Measurements from ENCODE around the gene PWWP2B. TPM values are rescaled to one million over a fixed set of nuclear protein-coding genes. Genes with fewer than 3 reads are reported as not detected.

The PWWP2B gene
- total and polyA plus RNA-seq, 9 of the 15 experiments (the other 6 are each of a cell fraction or from before 2014, with no cell fraction given), result 0.07 to 9.2 (median 1.6) TPM; not detected in 1

DNA sequence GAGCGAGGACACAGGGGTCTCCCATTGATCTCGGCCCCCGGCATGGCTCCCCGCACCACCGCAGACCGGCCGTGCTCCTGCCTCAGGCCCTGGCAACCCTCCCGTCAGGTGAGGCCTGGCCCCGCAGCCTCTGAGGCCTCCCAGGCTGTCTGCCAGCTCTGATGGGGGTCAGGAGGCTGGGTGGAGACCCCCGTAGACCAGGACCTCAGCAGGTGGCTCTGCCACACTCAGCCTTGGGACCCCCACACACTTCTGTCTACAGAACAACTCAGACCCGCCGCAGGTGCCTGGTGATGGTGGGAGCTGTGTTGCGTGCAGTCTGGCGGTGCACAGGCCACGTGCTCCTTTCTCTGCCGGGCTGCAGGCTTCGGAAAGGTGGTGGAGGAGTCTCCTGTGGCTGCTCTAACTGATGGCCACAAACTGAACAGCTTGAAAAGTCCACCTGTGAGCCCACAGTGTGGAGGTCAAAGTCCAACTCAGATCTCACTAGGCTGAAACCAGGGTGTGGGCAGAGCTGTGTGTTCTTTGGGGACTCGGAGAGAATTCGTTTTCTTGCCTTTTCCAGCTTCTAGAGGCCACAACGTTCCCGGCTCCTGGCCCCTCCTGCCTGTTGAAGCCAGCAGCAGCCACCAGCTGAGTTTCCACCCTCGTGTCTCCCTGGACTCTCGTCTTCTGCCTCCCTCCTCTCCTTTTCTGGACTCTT lies 62.5 kb downstream of the PWWP2B start:
- Histone ChIP-seq H3K4me3 (no peak overlapping the region), H3K4me2 (ENCODE audit: insufficient read depth, low read length) (no peak overlapping the region), H3K27ac (ENCODE audit: extremely low read depth, low read depth, low read length) (no peak overlapping the region), H2AFZ (ENCODE audit: low read depth, low read length) (no peak overlapping the region), H3K9me3 (replicated peaks; ENCODE audit: control insufficient read depth, insufficient read depth, low read depth, low read length) (no peaks in the 10 kb centered on the region), H3K9ac (ENCODE audit: insufficient read depth in 1 of 2, low read depth in 2 of 2, low read length in 2 of 2) (no peak overlapping the region), H3K36me3 (ENCODE audit: control insufficient read depth, insufficient read depth, low read length) (no peaks in the 10 kb centered on the region), H4K20me1 (replicated peaks; ENCODE audit: control insufficient read depth, insufficient read depth, low read length) (0 out of 2 replicates have a peak, but pooled peaks cover 3% of the 10 kb centered on the region), H3K9me1 (ENCODE audit: control insufficient read depth, insufficient read depth, low read length) (no peaks in the 10 kb centered on the region), H3K4me1 (replicated peaks in 1 of 2; ENCODE audit: control insufficient read depth in 2 of 2, insufficient read depth in 2 of 2, low read length in 2 of 2) (peaks cover 2 to 68% of the 10 kb centered on the region in 2 experiments; a peak in 3 of 5 replicates), H3K79me2 (ENCODE audit: control insufficient read depth, insufficient read depth, low read length) (no peaks in the 10 kb centered on the region), H3K27me3 (ENCODE audit: control insufficient read depth in 2 of 2, insufficient read depth in 2 of 2, low read length in 2 of 2) (peaks cover 0 to 29% of the 10 kb centered on the region in 2 experiments; a peak in 2 of 5 replicates)
- intact Hi-C loops (cut with micrococcal nuclease) (loop anchor here (2.0 kb wide), 2 partner anchors 117 to 177 kb away; no protein-coding TSS in a partner anchor), in situ Hi-C loops (cut with MboI) (loop anchor here (10.0 kb wide), 1 partner anchor 175 kb away; no protein-coding TSS in a partner anchor)
- TF ChIP-seq YBX1 (IDR thresholded peaks at IDR 0.05), result no peak
- TF ChIP-seq, protein P1, sequence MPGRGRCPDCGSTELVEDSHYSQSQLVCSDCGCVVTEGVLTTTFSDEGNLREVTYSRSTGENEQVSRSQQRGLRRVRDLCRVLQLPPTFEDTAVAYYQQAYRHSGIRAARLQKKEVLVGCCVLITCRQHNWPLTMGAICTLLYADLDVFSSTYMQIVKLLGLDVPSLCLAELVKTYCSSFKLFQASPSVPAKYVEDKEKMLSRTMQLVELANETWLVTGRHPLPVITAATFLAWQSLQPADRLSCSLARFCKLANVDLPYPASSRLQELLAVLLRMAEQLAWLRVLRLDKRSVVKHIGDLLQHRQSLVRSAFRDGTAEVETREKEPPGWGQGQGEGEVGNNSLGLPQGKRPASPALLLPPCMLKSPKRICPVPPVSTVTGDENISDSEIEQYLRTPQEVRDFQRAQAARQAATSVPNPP (IDR thresholded peaks at IDR 0.05; ENCODE audit: borderline replicate concordance, insufficient read depth, insufficient read length), result no peak
- ATAC-seq, result no peak
- ChIA-PET CTCF (ENCODE audit: low intra/inter-chr PET ratio) (interaction anchor here (1.9 kb wide), 1 partner anchor 179 kb away, joined by 13 read pairs; no protein-coding TSS in a partner anchor), POLR2A (interaction anchor here (0.6 to 1.7 kb wide), 3 partner anchors 123 to 179 kb away, joined by 3 read pairs; no protein-coding TSS in a partner anchor)
- no TSS peak for BruUV-seq (replicated peaks)
- DNase-seq (ENCODE audit: extremely low read depth in 1 of 4, low spot score in 3 of 4), result no peak
- 15% methylated on average over 14 of the region's 23 CpGs for WGBS (ENCODE audit: insufficient coverage, low coverage, missing lambda C conversion rate)
- FAIRE-seq, result no peak

Measured in K562 (cell line).